Measurements from ENCODE around the gene KCNC2. TPM values are rescaled to one million over a fixed set of nuclear protein-coding genes. Genes with fewer than 3 reads are reported as not detected.

The KCNC2 gene
- total and polyA plus RNA-seq, 9 of the 15 experiments (the other 6 are each of a cell fraction or from before 2014, with no cell fraction given) = not detected

- TF ChIP-seq SP2 (IDR thresholded peaks at IDR 0.05; ENCODE audit: extremely low read depth, low read depth, low read length, poor library complexity, severe bottlenecking) = no peak
- TF ChIP-seq ZNF507 (tag; conservative IDR thresholded peaks at IDR 0.05) = no peak
- TF ChIP-seq SP1 (CRISPR knock-in tag; IDR thresholded peaks at IDR 0.05) = no peak
- TF ChIP-seq CXXC5 (CRISPR knock-in tag; IDR thresholded peaks at IDR 0.05) = no peak
- TF ChIP-seq ZNF561 (CRISPR knock-in tag; conservative IDR thresholded peaks at IDR 0.05) = no peak
- no peak for TF ChIP-seq MYBL2 (IDR thresholded peaks at IDR 0.05; ENCODE audit: low read depth)
- no peak for TF ChIP-seq MYBL2 (CRISPR knock-in tag; IDR thresholded peaks at IDR 0.05; ENCODE audit: borderline replicate concordance)
- TF ChIP-seq ZBTB26 (CRISPR knock-in tag; IDR thresholded peaks at IDR 0.05) = no peak
Measured at GRCh38 chr12:75116646-75117198, 92.9 kb downstream of the KCNC2 start (continued).

- FAIRE-seq (no peak), ATAC-seq (no peak), DNase-seq (ENCODE audit: extremely low read depth in 1 of 4, low spot score in 3 of 4) (no peak)
- H3K27me3 ChIP-seq (ENCODE audit: control insufficient read depth in 2 of 2, insufficient read depth in 2 of 2, low read length in 2 of 2) = no peaks in the 10 kb centered on the region
- H3K9me3 ChIP-seq (replicated peaks; ENCODE audit: control insufficient read depth, insufficient read depth, low read depth, low read length) = no peaks in the 10 kb centered on the region
- no peak overlapping the region for H3K4me2 ChIP-seq (ENCODE audit: insufficient read depth, low read length)
- H3K9ac ChIP-seq (ENCODE audit: insufficient read depth in 1 of 2, low read depth in 2 of 2, low read length in 2 of 2) = no peak overlapping the region
- H3K27ac ChIP-seq (ENCODE audit: extremely low read depth, low read depth, low read length) = no peak overlapping the region
- ChIA-PET CTCF (ENCODE audit: low intra/inter-chr PET ratio) (no interaction called here), POLR2A (no interaction called here)
- no peaks in the 10 kb centered on the region for H3K9me1 ChIP-seq (ENCODE audit: control insufficient read depth, insufficient read depth, low read length)
- H4K20me1 ChIP-seq (replicated peaks; ENCODE audit: control insufficient read depth, insufficient read depth, low read length) = no peaks in the 10 kb centered on the region
- WGBS (ENCODE audit: insufficient coverage, low coverage, missing lambda C conversion rate) = 6% methylated on average over 2 of the region's 2 CpGs
- H3K4me1 ChIP-seq (replicated peaks in 1 of 2; ENCODE audit: control insufficient read depth in 2 of 2, insufficient read depth in 2 of 2, low read length in 2 of 2) = no peaks in the 10 kb centered on the region
- H3K36me3 ChIP-seq (ENCODE audit: control insufficient read depth, insufficient read depth, low read length) = no peaks in the 10 kb centered on the region
- no peaks in the 10 kb centered on the region for H3K79me2 ChIP-seq (ENCODE audit: control insufficient read depth, insufficient read depth, low read length)
- TF ChIP-seq ZNF76 (CRISPR knock-in tag; IDR thresholded peaks at IDR 0.05; ENCODE audit: borderline replicate concordance) (no peak), ZNF174 (CRISPR knock-in tag; IDR thresholded peaks at IDR 0.05) (no peak), HINFP (tag; conservative IDR thresholded peaks at IDR 0.05; ENCODE audit: low read depth) (no peak), NCOA4 (IDR thresholded peaks at IDR 0.05; ENCODE audit: partially characterized antibody) (no peak), HNRNPL (IDR thresholded peaks at IDR 0.05; ENCODE audit: low read depth, low read length) (no peak), MYC (IDR thresholded peaks at IDR 0.05; ENCODE audit: low read depth, low read length) (no peak), MYC (CRISPR knock-in tag; IDR thresholded peaks at IDR 0.05; ENCODE audit: borderline replicate concordance, low read depth) (no peak), ZFP91 (CRISPR knock-in tag; IDR thresholded peaks at IDR 0.05) (no peak)
- in situ Hi-C loops (cut with MboI) (no loop called here), intact Hi-C loops (cut with micrococcal nuclease) (no loop called here)
- no peak overlapping the region for H3K4me3 ChIP-seq
- no TSS peak for BruUV-seq (replicated peaks)
- no peak overlapping the region for H2AFZ ChIP-seq (ENCODE audit: low read depth, low read length)
Measured at GRCh38 chr12:75115748-75116147, 93.9 kb downstream of the KCNC2 start.
